Measurements from ENCODE around the gene ZNF488. TPM values are rescaled to one million over a fixed set of nuclear protein-coding genes. Genes with fewer than 3 reads are reported as not detected.

The ZNF488 gene
- total RNA-seq, 1 donor from 2014 or later = 0.93 TPM

GRCh38 chr10:47383261-47384147 lies 589 bp downstream of the ZNF488 start:
- intact Hi-C loops (cut with micrococcal nuclease) = loop anchor here (5.0 kb wide), 1 partner anchor 1276 kb away; no protein-coding TSS in a partner anchor

GRCh38 chr10:47381427-47382379 lies 2.4 kb downstream of the ZNF488 start:
- intact Hi-C loops (cut with micrococcal nuclease) = loop anchor here (5.0 kb wide), 1 partner anchor 1274 kb away; no protein-coding TSS in a partner anchor

- intact Hi-C loops (cut with micrococcal nuclease) = loop anchor here (5.0 kb wide), 1 partner anchor 1274 kb away; no protein-coding TSS in a partner anchor
Observed at GRCh38 chr10:47381103-47381395, 3.0 kb downstream of the ZNF488 start.

GRCh38 chr10:47380341-47381102 lies 3.6 kb downstream of the ZNF488 start:
- intact Hi-C loops (cut with micrococcal nuclease) = loop anchor here (5.0 kb wide), 1 partner anchor 1273 kb away; no protein-coding TSS in a partner anchor

- intact Hi-C loops (cut with micrococcal nuclease) = loop anchor here (5.0 kb wide), 1 partner anchor 1273 kb away; no protein-coding TSS in a partner anchor
Observed at GRCh38 chr10:47379901-47380300, 4.2 kb downstream of the ZNF488 start.

- intact Hi-C loops (cut with micrococcal nuclease) = no loop called here
Observed at GRCh38 chr10:47379445-47379785, 4.7 kb downstream of the ZNF488 start.

GRCh38 chr10:47378606-47379444 lies 5.3 kb downstream of the ZNF488 start:
- intact Hi-C loops (cut with micrococcal nuclease) = no loop called here

- intact Hi-C loops (cut with micrococcal nuclease) = no loop called here
Observed at GRCh38 chr10:47378183-47378510, 5.9 kb downstream of the ZNF488 start.

GRCh38 chr10:47376522-47377220 lies 7.4 kb downstream of the ZNF488 start:
- intact Hi-C loops (cut with micrococcal nuclease) = no loop called here

GRCh38 chr10:47374611-47375536 lies 9.2 kb downstream of the ZNF488 start:
- intact Hi-C loops (cut with micrococcal nuclease) = no loop called here

GRCh38 chr10:47372726-47373125 lies 11.4 kb downstream of the ZNF488 start:
- intact Hi-C loops (cut with micrococcal nuclease) = no loop called here

GRCh38 chr10:47371629-47372485 lies 12.2 kb downstream of the ZNF488 start:
- intact Hi-C loops (cut with micrococcal nuclease) = no loop called here

- intact Hi-C loops (cut with micrococcal nuclease) = no loop called here
Observed at GRCh38 chr10:47370878-47371277, 13.2 kb downstream of the ZNF488 start.

- intact Hi-C loops (cut with micrococcal nuclease) = no loop called here
Observed at GRCh38 chr10:47370015-47370767, 13.9 kb downstream of the ZNF488 start.

- intact Hi-C loops (cut with micrococcal nuclease) = no loop called here
Observed at GRCh38 chr10:47369251-47369894, 14.7 kb downstream of the ZNF488 start.

- intact Hi-C loops (cut with micrococcal nuclease) = no loop called here
Observed at GRCh38 chr10:47368431-47369180, 15.5 kb downstream of the ZNF488 start.

Measured in T-helper 2 cell treated with Interferon-gamma antibody and Interleukin-4, amounts not matched to agents 100 ng/mL and 5 ng/mL, for 36 hours (primary cell).